ENCODE measurements around the gene MLLT3. TPM values are rescaled to one million over a fixed set of nuclear protein-coding genes. Genes with fewer than 3 reads are reported as not detected.

MLLT3 gene
- total RNA-seq, 1 donor = 61.1 TPM

GRCh38 chr9:20480249-20480648 is 142.1 kb downstream of the MLLT3 start:
- Histone ChIP-seq H3K9me3 (ENCODE audit: low read depth, low read length) (no peaks in the 10 kb centered on the region), H3K4me1 (ENCODE audit: insufficient read depth, low read length) (no peaks in the 10 kb centered on the region), H3K27me3 (ENCODE audit: insufficient read depth, low read length) (no peaks in the 10 kb centered on the region), H3K4me3 (ENCODE audit: low read length) (no peak overlapping the region)

DNA sequence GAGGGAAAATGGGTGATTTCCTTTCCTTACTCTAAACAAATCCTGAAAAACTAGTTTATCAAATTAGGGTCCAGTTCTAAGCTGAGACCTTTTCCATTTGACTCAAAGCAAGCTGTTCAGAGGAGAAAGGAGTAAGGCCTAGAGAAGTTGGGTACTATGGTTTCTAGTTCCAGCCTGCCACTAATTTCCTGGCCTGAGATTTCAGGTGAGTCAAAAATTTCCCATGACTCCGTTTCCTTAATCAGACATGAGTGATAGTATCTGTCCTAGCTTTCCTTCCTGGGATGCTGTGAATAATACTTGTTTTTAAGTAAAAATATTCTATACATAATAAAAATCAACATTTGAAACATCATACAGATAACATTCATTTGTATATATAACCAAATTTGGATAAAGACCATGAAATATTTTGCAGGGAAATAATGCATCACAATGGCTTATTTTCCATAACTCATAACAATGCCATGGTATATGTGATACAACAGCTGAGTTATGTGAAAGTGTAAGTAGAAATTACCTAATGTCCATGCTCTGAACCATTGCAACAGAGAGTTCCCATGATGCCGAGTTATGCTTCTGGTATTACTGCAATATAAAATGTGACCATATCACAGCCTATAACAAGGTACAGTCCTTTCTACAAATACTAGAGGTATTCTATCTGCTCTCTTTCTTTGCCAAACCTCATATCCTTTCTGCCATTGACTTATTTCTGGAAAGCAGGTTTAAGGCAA is 142.7 kb downstream of the MLLT3 start:
- Histone ChIP-seq H3K9me3 (ENCODE audit: low read depth, low read length) (no peaks in the 10 kb centered on the region), H3K4me1 (ENCODE audit: insufficient read depth, low read length) (no peaks in the 10 kb centered on the region), H3K27me3 (ENCODE audit: insufficient read depth, low read length) (no peaks in the 10 kb centered on the region), H3K4me3 (ENCODE audit: low read length) (no peak overlapping the region)

DNA sequence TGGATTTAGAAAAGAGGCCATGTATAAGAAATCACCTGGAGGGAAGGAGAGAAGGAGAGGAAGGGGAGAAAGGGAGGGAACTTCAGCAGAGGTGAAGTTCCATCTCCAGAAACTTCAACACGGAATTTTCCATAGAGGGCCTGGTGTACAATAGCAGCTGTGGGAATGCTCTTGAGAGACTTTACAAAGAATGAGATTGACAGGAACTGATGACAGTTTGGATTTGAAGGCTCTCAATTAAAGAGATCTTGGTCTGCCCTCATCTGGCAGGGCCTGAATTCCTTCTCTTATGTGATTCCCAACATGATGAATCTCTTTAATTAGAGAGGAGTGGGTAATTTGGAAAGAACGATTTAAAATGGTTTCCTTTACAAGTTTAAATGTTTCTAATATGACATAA is 143.5 kb downstream of the MLLT3 start:
- H3K9me3 ChIP-seq (ENCODE audit: low read depth, low read length) = no peaks in the 10 kb centered on the region
- H3K4me1 ChIP-seq (ENCODE audit: insufficient read depth, low read length) = no peaks in the 10 kb centered on the region
- H3K27me3 ChIP-seq (ENCODE audit: insufficient read depth, low read length) = no peaks in the 10 kb centered on the region
- H3K4me3 ChIP-seq (ENCODE audit: low read length) = no peak overlapping the region

DNA sequence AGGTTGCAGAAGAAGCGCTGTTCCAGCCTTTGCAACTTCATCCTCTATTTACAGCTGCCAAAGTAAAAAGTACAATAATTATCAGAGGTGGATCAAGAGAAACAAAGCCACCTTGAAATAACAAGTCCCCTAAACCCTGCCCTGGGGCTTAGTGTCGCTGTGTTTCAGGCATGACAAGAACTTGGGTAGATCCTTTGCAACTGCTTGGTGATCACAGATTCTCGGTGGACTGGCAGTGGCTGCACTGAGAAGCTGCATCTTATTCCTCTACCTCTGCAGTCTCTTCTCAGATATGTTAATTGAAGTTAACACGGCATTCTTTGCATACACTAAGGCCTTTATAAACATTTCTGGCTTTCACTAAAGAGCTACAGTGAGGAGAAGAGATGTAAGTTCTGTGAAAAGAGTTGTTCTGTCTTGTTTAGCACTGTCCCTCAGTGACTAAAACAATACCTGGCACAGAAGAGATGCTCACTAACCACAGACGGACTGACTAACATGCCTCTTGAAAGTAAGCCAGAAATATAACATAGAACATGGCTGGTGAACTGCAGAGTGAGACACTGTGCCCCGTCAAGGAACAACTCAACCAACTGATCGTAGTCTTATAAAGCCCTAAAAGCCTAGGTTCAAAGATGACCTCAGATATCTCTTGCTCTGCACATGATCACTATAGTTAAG is 144.2 kb downstream of the MLLT3 start:
- Histone ChIP-seq H3K27me3 (ENCODE audit: insufficient read depth, low read length) (no peaks in the 10 kb centered on the region), H3K4me1 (ENCODE audit: insufficient read depth, low read length) (no peaks in the 10 kb centered on the region), H3K9me3 (ENCODE audit: low read depth, low read length) (no peaks in the 10 kb centered on the region), H3K4me3 (ENCODE audit: low read length) (no peak overlapping the region)

- Histone ChIP-seq H3K9me3 (ENCODE audit: low read depth, low read length) (no peaks in the 10 kb centered on the region), H3K4me1 (ENCODE audit: insufficient read depth, low read length) (no peaks in the 10 kb centered on the region), H3K4me3 (ENCODE audit: low read length) (no peak overlapping the region), H3K27me3 (ENCODE audit: insufficient read depth, low read length) (no peaks in the 10 kb centered on the region)
These were observed 145.3 kb downstream of the MLLT3 start for GRCh38 chr9:20476912-20477521.

GRCh38 chr9:20474496-20474895 is 147.8 kb downstream of the MLLT3 start:
- Histone ChIP-seq H3K9me3 (ENCODE audit: low read depth, low read length) (no peaks in the 10 kb centered on the region), H3K4me3 (ENCODE audit: low read length) (no peak overlapping the region), H3K27me3 (ENCODE audit: insufficient read depth, low read length) (no peaks in the 10 kb centered on the region), H3K4me1 (ENCODE audit: insufficient read depth, low read length) (no peaks in the 10 kb centered on the region)

- H3K4me1 ChIP-seq (ENCODE audit: insufficient read depth, low read length) = no peaks in the 10 kb centered on the region
- no peak overlapping the region for H3K4me3 ChIP-seq (ENCODE audit: low read length)
- no peaks in the 10 kb centered on the region for H3K27me3 ChIP-seq (ENCODE audit: insufficient read depth, low read length)
- H3K9me3 ChIP-seq (ENCODE audit: low read depth, low read length) = no peaks in the 10 kb centered on the region
These were observed 148.7 kb downstream of the MLLT3 start for GRCh38 chr9:20473515-20474013.

DNA sequence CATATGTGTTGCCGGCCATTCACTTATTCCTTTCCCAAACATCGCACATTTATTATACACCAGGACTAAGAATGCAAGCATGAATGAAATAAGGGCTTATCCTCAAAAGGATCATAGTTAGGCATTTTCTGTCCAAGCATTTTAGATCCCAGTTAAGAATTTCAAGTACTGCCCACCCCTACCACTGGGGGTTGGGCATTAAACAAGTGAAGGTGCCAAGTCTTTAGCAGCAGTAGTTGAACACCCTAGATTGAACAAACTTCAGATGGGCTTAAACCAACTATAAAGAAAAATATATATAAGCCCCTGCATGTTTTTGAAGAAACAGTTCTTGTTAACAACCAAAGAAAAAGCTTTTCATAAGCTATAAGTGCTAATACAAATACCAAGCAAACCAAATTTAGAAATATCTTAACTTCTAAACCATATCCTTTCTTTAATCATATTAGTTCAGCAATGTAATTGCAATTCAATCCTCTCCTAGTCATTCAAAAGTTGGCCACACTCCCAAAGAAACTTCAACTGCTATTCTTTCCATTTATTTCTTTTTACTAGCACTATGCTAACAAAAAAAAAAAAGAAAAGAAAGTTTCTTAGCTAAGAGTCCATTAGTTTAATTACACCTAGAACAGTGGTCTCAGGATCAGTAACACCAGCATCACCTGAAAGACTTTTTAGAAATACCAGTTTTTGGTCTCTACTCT is 149.8 kb downstream of the MLLT3 start:
- Histone ChIP-seq H3K4me3 (ENCODE audit: low read length) (no peak overlapping the region), H3K27me3 (ENCODE audit: insufficient read depth, low read length) (no peaks in the 10 kb centered on the region), H3K4me1 (ENCODE audit: insufficient read depth, low read length) (no peaks in the 10 kb centered on the region), H3K9me3 (ENCODE audit: low read depth, low read length) (no peaks in the 10 kb centered on the region)

DNA sequence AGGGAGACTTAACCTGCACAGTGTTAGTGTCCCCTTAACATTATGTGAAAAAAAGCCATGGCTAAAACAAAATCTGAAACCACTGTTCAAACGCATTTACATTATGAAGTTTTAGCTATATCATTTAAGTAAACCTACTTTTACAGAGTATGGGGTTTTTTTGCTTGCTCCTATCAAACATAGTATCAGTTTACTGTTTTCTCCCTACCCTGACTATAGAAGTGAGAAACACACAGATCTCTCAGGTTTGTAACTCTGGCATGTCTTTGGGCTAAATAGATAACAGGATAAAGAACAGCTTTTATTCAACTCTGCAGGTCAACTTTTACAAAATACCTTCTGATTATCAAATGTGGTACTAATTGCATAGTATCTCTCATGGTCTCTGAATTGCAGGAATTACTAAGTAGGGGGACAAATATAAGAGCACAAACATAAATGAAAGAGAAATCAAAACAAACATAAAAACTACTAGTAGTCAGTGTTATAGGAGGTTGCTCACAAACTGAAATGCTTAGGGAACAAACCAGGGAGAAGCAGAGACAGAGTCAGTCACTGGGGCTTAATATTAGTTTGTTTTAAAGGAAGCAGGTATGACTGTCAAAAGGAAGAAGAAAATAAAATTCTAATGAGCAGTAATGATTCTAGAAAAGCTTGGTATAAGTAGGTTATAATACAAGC is 155.8 kb downstream of the MLLT3 start:
- Histone ChIP-seq H3K4me3 (ENCODE audit: low read length) (no peak overlapping the region), H3K27me3 (ENCODE audit: insufficient read depth, low read length) (no peaks in the 10 kb centered on the region), H3K9me3 (ENCODE audit: low read depth, low read length) (no peaks in the 10 kb centered on the region), H3K4me1 (ENCODE audit: insufficient read depth, low read length) (no peaks in the 10 kb centered on the region)

DNA sequence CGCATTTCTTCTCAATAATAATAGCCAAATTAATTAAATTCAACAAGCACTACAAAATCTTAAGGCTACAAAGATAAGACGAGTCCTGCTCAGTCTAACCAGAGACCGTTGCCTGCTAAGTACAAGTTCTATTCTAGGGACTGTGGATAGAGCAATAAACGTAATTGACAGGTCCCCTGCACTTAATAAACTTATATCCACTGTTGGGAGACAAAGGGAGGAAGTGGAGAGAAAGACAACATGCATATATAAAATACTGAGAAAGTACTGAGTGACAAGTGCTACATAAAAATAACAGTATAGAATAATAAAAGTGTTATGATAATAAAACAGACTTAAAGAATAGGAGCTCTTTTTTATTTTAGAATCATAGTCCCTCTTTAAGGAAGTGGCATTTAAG is 158.1 kb downstream of the MLLT3 start:
- H3K9me3 ChIP-seq (ENCODE audit: low read depth, low read length) = no peaks in the 10 kb centered on the region
- H3K4me1 ChIP-seq (ENCODE audit: insufficient read depth, low read length) = no peaks in the 10 kb centered on the region
- H3K4me3 ChIP-seq (ENCODE audit: low read length) = no peak overlapping the region
- H3K27me3 ChIP-seq (ENCODE audit: insufficient read depth, low read length) = no peaks in the 10 kb centered on the region

DNA sequence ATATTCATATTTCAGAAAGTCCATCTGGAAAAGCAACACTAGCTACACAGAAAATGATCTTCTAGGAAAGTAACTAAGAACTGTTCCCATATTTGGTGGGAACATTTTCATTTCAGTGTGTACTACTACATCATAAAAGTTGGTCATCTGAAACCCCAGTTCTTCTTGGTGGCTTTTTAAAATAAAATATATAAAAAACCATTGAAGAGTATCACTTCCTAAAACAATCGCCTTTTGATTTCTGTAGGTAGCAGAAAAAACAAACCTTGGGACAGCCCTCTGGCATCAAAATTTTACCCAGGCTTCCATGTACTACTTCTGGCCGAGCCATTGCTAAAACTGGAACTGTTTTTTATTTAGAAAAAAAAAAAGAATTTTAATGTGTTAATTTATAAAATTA is 158.5 kb downstream of the MLLT3 start:
- H3K4me3 ChIP-seq (ENCODE audit: low read length) = no peak overlapping the region
- H3K4me1 ChIP-seq (ENCODE audit: insufficient read depth, low read length) = no peaks in the 10 kb centered on the region
- H3K27me3 ChIP-seq (ENCODE audit: insufficient read depth, low read length) = no peaks in the 10 kb centered on the region
- no peaks in the 10 kb centered on the region for H3K9me3 ChIP-seq (ENCODE audit: low read depth, low read length)

- Histone ChIP-seq H3K4me3 (ENCODE audit: low read length) (no peak overlapping the region), H3K4me1 (ENCODE audit: insufficient read depth, low read length) (no peaks in the 10 kb centered on the region), H3K27me3 (ENCODE audit: insufficient read depth, low read length) (no peaks in the 10 kb centered on the region), H3K9me3 (ENCODE audit: low read depth, low read length) (no peaks in the 10 kb centered on the region)
These were observed 159.9 kb downstream of the MLLT3 start for GRCh38 chr9:20462410-20462809.

DNA sequence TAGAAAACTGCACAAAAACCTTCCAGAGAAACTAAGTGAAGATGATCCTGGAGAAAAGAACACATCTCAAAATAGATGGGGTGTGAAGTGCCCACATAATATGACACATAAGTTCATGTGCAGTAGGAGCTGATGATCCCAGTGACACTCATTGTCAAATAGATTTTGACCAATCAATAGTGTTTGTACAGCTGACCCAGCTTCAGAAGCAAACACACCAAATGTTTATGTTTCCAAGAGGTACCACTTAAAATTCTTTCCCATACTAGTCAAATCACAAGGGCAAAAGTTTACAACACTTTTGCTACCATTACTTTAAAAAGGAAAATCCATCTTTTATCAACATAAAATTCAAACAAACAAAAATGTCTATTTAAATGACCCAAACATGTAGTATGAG is 175.0 kb downstream of the MLLT3 start:
- Histone ChIP-seq H3K9me3 (ENCODE audit: low read depth, low read length) (no peaks in the 10 kb centered on the region), H3K4me3 (ENCODE audit: low read length) (no peak overlapping the region), H3K4me1 (ENCODE audit: insufficient read depth, low read length) (no peaks in the 10 kb centered on the region), H3K27me3 (ENCODE audit: insufficient read depth, low read length) (no peaks in the 10 kb centered on the region)

- H3K4me3 ChIP-seq (ENCODE audit: low read length) = no peak overlapping the region
- no peaks in the 10 kb centered on the region for H3K4me1 ChIP-seq (ENCODE audit: insufficient read depth, low read length)
- no peaks in the 10 kb centered on the region for H3K27me3 ChIP-seq (ENCODE audit: insufficient read depth, low read length)
- no peaks in the 10 kb centered on the region for H3K9me3 ChIP-seq (ENCODE audit: low read depth, low read length)
These were observed 176.1 kb downstream of the MLLT3 start for GRCh38 chr9:20446248-20446647.

Data from mononuclear cell (primary cell).